Neural cell (in vitro differentiated cells): ENCODE data around the gene SGTA.

Experiments used
- MXI1 ChIP-seq: fragments of 450-650 bp; conservative IDR thresholded peaks from 2 replicates; pipeline ENCODE4 v1.6.1; 2014; ENCODE audit warnings: antibody characterized with exemption, mild to moderate bottlenecking; ENCODE audit not compliant: poor library complexity, severe bottlenecking
- POLR2AphosphoS5 ChIP-seq: IDR thresholded peaks from 2 replicates; pipeline ENCODE4 v1.6.1; 2012
- RAD21 ChIP-seq: fragments of 450-650 bp; conservative IDR thresholded peaks from 2 replicates; pipeline ENCODE4 v1.6.1; 2014; ENCODE audit warnings: antibody characterized with exemption, mild to moderate bottlenecking, moderate library complexity
- SMC3 ChIP-seq: fragments of 450-650 bp; conservative IDR thresholded peaks from 2 replicates; pipeline ENCODE4 v1.6.1; 2014; ENCODE audit warnings: antibody characterized with exemption, mild to moderate bottlenecking, moderate library complexity; ENCODE audit not compliant: poor library complexity
- TAF1 ChIP-seq: IDR thresholded peaks from 2 replicates; pipeline ENCODE4 v1.6.1; 2012; ENCODE audit warnings: low read depth
- TF ChIP-seq, protein P1 (sequence below): fragments of 450-650 bp; IDR thresholded peaks from 2 replicates; pipeline ENCODE4 v1.5.1; 2014; ENCODE audit warnings: antibody characterized with exemption, mild to moderate bottlenecking, moderate library complexity; ENCODE audit not compliant: poor library complexity, severe bottlenecking
- TF ChIP-seq, protein P2 (sequence below): IDR thresholded peaks from 2 replicates; pipeline ENCODE4 v1.6.1; 2012; ENCODE audit warnings: borderline replicate concordance

DNA sequence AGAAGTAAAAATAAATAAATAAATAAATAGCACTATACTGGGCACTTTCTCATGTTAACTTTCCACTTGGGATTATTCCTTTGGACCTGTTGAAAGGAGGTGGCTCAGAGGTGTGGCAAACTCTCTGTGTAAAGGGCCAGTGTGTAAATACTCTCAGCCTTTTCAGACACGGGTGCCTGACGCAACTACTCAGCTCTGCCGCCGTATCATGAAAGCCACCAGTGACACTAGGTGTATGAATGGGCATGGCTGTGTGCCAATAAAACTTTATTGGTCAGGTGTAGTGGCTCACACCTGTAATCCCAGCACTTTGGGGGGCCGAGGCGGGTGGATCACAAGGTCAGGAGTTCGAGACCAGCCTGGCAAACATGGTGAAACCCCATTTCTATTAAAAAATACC lies 23.1 kb downstream of the SGTA start:
- no peak for TF ChIP-seq POLR2AphosphoS5
- TF ChIP-seq, protein P1, sequence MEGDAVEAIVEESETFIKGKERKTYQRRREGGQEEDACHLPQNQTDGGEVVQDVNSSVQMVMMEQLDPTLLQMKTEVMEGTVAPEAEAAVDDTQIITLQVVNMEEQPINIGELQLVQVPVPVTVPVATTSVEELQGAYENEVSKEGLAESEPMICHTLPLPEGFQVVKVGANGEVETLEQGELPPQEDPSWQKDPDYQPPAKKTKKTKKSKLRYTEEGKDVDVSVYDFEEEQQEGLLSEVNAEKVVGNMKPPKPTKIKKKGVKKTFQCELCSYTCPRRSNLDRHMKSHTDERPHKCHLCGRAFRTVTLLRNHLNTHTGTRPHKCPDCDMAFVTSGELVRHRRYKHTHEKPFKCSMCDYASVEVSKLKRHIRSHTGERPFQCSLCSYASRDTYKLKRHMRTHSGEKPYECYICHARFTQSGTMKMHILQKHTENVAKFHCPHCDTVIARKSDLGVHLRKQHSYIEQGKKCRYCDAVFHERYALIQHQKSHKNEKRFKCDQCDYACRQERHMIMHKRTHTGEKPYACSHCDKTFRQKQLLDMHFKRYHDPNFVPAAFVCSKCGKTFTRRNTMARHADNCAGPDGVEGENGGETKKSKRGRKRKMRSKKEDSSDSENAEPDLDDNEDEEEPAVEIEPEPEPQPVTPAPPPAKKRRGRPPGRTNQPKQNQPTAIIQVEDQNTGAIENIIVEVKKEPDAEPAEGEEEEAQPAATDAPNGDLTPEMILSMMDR = no peak
- TF ChIP-seq TAF1 = no peak
- TF ChIP-seq MXI1 = no peak
- no peak for TF ChIP-seq SMC3
- TF ChIP-seq, protein P2, sequence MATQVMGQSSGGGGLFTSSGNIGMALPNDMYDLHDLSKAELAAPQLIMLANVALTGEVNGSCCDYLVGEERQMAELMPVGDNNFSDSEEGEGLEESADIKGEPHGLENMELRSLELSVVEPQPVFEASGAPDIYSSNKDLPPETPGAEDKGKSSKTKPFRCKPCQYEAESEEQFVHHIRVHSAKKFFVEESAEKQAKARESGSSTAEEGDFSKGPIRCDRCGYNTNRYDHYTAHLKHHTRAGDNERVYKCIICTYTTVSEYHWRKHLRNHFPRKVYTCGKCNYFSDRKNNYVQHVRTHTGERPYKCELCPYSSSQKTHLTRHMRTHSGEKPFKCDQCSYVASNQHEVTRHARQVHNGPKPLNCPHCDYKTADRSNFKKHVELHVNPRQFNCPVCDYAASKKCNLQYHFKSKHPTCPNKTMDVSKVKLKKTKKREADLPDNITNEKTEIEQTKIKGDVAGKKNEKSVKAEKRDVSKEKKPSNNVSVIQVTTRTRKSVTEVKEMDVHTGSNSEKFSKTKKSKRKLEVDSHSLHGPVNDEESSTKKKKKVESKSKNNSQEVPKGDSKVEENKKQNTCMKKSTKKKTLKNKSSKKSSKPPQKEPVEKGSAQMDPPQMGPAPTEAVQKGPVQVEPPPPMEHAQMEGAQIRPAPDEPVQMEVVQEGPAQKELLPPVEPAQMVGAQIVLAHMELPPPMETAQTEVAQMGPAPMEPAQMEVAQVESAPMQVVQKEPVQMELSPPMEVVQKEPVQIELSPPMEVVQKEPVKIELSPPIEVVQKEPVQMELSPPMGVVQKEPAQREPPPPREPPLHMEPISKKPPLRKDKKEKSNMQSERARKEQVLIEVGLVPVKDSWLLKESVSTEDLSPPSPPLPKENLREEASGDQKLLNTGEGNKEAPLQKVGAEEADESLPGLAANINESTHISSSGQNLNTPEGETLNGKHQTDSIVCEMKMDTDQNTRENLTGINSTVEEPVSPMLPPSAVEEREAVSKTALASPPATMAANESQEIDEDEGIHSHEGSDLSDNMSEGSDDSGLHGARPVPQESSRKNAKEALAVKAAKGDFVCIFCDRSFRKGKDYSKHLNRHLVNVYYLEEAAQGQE = no peak
- TF ChIP-seq RAD21 = no peak
